ENCODE measurements around the gene CX3CL1.

DNA sequence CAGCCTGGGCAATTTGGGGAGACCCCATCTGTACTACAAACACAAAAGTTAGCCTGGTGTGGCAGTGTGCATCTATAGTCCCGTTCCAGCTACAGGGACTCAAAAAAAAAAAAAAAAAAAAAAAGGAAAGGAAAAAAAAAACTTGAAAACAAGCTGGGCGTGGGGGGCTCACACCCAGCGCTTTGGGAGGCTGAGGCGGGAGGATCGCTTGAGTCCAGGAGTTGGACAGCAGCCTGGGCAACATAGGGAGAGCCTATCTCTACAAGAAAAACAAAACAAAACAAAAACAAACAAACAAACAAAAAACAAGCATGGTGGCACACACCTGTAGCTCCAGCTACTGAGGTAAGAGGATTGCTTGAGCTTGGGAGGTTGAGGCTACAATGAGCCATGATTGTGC is 19.4 kb downstream of the CX3CL1 start:
- TF ChIP-seq ZFP30 (CRISPR knock-in tag; IDR thresholded peaks at IDR 0.05) (no peak), PPARA (CRISPR knock-in tag; IDR thresholded peaks at IDR 0.05; ENCODE audit: borderline replicate concordance) (no peak), ZFP3 (CRISPR knock-in tag; IDR thresholded peaks at IDR 0.05) (no peak), BACH2 (CRISPR knock-in tag; IDR thresholded peaks at IDR 0.05; ENCODE audit: borderline replicate concordance) (no peak), ESRRG (CRISPR knock-in tag; IDR thresholded peaks at IDR 0.05) (no peak), ZNF8 (CRISPR knock-in tag; IDR thresholded peaks at IDR 0.05) (no peak)
- TF ChIP-seq, protein P1, sequence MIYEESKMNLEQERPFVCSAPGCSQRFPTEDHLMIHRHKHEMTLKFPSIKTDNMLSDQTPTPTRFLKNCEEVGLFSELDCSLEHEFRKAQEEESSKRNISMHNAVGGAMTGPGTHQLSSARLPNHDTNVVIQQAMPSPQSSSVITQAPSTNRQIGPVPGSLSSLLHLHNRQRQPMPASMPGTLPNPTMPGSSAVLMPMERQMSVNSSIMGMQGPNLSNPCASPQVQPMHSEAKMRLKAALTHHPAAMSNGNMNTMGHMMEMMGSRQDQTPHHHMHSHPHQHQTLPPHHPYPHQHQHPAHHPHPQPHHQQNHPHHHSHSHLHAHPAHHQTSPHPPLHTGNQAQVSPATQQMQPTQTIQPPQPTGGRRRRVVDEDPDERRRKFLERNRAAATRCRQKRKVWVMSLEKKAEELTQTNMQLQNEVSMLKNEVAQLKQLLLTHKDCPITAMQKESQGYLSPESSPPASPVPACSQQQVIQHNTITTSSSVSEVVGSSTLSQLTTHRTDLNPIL (CRISPR knock-in tag; IDR thresholded peaks at IDR 0.05; ENCODE audit: low read depth): no peak

All from SK-N-SH treated with all-trans-retinoic acid at 6 μM for 48 hours (cell line).